ENCODE measurements around the gene ERVFRD-1.

DNA sequence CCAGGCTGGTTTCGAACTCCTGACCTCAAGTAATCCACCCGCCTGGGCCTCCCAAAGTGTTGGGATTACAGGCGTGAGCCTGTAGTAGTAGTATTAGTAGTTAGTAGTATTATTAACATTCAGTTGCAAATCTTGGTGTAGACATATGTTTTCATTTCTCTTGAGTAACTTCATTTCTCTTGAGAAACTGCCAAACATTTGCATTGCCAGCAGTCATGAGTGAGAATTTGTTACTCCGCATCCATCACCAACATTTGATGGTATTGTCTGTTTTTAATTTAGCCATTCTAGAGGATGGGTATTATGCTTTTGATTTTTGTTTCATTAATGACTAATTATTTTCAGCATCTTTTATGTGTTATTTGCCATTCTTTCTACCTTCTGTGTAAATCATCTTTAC, 1.5 kb upstream of the ERVFRD-1 start:
- no peak for TF ChIP-seq BACH2 (CRISPR knock-in tag; IDR thresholded peaks at IDR 0.05; ENCODE audit: borderline replicate concordance)
- TF ChIP-seq SNAI2 (CRISPR knock-in tag; IDR thresholded peaks at IDR 0.05): no peak

All from SK-N-SH treated with all-trans-retinoic acid at 6 μM for 48 hours (cell line).